Mucosa of stomach (tissue), 1 donor: ENCODE results near the gene BAG5.
A peak's percentile ranks its signal among the peaks of the same experiment; 100 is the strongest.

Experiments used
- H3K27me3 ChIP-seq: one replicate; pipeline ENCODE4 v1.7.0; 2013; ENCODE audit warnings: mild to moderate bottlenecking, low read length; ENCODE audit not compliant: control insufficient read depth, insufficient read depth
- H3K36me3 ChIP-seq: one replicate; pipeline ENCODE4 v1.7.0; 2013; ENCODE audit warnings: low read length; ENCODE audit not compliant: control insufficient read depth, insufficient read depth
- H3K4me1 ChIP-seq: one replicate; pipeline ENCODE4 v1.7.0; 2013; ENCODE audit warnings: mild to moderate bottlenecking, low read length; ENCODE audit not compliant: control insufficient read depth, insufficient read depth
- H3K4me3 ChIP-seq: one replicate; pipeline ENCODE4 v1.7.0; 2013; ENCODE audit warnings: low read length
- H3K9ac ChIP-seq: one replicate; pipeline ENCODE4 v1.7.0; 2013; ENCODE audit warnings: mild to moderate bottlenecking, low read length, moderate library complexity
- H3K9me3 ChIP-seq: one replicate; pipeline ENCODE4 v1.7.0; 2013; ENCODE audit warnings: mild to moderate bottlenecking, low read length, moderate library complexity; ENCODE audit not compliant: control insufficient read depth
- donor health status: Pancreatic carcinoma.

Gene BAG5

DNA sequence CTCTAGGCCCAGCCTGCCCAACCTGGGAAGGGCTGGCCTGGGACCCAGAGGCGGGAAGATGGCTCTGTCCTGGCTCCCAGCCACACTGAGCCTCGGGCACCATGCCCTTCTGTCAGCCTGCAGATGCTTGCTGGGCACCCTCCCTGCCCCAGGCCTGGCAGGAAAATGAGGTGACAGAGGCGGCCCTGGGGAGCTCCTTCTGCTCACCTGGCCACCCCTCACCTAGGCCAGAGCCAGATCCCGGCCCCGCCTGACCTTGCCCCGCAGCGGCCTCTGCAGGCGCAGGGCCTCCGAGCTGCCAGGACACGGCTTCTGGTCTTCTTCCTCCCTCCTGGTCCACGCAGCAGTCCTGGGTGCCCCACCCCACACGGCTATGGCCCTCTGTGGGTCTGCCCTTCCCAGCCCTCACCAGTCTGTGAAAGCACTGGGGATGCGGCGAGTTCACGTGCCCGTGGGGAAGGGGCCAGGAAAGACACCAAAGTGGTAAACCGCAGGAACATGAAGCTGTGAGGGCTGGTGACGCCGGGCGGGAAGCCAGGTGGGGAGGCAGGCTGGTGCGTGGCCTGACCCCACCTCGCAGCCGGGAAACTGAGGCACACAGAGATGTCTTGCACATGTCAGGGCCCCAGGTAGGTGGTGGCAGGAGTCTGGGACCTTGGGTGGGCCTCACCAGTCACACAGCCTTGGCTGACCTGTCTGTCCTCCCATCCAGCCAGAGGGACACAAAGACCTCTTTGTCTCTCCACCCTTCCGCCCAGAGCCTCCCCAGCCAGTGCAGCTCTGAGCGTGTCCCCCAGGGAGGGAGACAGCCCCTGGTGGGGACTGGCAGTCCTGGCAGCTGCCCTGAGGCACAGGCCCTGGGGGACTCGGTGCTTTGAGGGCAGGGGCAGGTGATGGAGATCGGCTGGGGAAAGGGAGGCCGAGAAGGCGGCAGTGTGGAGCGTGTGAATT, 12.8 kb downstream of the BAG5 start:
- Histone ChIP-seq H3K4me3 (no peak overlapping the region), H3K27me3 (no peaks in the 10 kb centered on the region), H3K9me3 (no peaks in the 10 kb centered on the region), H3K9ac (peak overlapping the region; percentile 9), H3K36me3 (no peaks in the 10 kb centered on the region), H3K4me1 (peaks cover 22% of the 10 kb centered on the region)

DNA sequence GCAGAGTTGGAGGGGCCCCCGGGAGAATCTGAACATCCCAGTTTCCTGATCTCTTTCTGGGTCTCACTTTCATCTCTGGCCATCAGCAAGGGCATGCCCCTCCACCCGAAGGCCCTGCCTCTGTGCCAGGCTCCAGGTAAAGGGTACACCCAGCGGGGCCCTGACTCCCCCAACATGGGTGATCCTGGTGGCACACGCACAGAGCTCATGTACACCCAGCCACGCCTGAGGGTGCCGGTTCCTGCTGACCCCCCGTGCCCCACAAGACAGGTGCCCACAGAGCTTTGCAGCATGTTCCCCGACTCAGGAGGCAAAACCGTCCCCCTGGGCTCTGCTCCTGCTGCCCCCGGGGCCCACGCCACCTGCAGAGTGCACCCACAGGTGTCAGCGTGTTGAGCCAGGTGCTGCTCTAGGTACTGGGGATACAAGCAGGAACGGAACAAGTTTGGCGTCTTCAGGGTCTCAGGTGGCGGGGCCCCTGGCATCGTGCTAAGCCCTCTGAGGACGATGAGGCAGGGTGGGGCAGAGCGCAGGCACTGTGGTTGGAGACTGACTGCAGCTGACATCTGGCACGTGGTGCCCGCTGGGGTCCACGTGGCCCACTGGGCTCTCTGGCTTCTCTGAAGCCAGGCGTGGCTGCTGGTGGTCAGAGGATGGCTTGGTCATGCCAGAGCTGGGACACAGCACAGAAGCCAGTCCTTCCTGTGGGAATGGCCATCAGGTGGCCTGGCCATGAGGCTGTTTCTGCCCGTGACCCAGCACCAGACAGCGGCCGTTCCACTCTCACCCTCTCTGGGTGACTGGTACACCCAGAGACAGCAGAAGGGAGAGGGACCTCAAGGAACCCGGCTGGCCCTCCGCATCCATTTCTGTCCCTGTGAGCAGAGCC, 13.8 kb downstream of the BAG5 start:
- Histone ChIP-seq H3K27me3 (no peaks in the 10 kb centered on the region), H3K36me3 (no peaks in the 10 kb centered on the region), H3K9me3 (no peaks in the 10 kb centered on the region), H3K4me1 (peaks cover 26% of the 10 kb centered on the region), H3K9ac (no peak overlapping the region), H3K4me3 (no peak overlapping the region)

DNA sequence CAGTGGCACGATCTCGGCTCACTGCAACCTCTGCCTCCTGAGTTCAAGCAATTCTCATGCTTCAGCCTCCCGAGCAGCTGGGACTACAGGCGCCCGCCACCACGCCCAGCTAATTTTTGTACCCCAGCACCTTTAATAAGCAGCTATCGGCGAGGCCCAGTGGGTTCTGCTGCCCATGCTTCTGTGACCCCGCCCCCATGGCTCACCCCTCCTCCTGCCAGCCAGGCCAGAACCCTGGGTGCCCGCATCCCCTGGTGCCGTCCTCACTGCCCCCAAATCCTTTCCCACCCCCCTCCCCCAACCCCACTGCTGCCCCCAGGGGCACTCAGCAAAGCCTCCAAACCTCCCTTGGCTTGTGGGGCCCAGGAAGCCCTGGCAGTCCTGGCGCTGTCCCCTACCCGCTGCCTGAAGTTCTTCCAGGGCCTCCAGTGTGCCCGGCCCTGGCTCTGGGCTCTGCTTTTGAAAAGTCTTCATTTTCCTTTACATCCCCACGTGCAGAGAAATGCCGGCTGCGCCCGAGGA, 14.5 kb downstream of the BAG5 start:
- Histone ChIP-seq H3K36me3 (no peaks in the 10 kb centered on the region), H3K27me3 (no peaks in the 10 kb centered on the region), H3K4me3 (no peak overlapping the region), H3K9me3 (no peaks in the 10 kb centered on the region), H3K4me1 (peaks cover 33% of the 10 kb centered on the region), H3K9ac (no peak overlapping the region)

DNA sequence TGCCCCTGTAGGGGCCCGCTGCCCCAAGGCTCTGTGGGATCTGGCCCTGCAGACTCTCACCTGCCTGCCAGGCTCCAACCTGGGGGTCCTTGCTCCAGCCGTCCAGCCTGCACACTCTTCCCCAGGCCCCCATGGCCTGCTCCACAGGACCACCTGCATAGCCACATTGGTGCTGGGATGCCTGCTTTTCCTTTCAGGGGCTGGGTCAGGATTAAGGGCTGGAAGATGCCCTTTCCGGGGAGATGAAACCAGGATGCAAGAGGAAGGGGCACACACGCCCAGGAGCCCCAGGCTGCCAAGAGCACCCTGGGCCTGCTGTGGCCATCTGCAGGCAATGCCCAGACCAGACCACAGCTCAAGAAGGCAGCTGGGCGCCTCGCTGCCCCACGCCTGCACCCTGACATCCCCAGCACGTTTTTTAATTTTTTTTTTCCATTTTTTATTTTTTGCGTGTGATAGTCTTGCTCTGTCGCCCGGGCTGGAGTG, 15.0 kb downstream of the BAG5 start:
- Histone ChIP-seq H3K9me3 (no peaks in the 10 kb centered on the region), H3K4me1 (peaks cover 38% of the 10 kb centered on the region), H3K36me3 (no peaks in the 10 kb centered on the region), H3K4me3 (no peak overlapping the region), H3K27me3 (peaks cover 4% of the 10 kb centered on the region), H3K9ac (no peak overlapping the region)

DNA sequence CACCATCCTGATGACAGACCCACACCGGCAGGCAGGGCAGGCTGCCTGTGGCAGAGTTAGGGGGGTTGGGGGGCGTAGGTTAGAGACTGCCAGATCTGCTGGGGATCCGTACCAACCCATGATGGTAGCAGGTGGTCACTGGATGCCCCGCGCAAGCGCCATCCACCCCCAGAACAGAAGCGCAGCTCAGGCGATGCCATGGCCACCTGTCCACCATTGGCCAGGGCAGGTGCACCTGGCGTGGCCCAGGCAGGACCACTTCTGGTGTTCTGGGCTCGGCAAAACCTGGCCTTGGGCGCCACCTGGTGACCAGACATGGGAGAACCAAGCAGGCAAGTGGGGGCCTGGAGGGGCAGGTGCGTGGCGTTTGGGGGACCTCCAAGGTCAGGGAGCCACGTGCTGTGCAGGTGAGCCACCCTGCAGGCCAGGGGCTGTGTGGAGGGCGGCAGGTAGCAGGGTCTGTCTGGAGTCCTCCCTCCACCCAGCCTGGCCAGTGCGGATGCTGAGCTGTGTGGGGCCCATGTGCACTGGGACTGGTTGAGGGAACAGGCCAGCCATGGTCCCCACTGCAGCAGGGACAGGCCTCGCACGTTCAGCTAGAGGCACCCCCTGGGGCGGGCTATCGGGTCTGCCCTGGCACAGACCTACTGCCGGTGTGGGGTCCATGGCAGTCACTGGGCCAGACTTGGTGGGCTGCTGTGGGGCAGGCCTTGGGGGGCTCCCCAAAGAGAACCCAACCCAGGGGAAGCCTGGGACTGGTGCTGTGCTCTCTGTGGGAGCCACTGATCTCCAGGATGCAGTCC, 15.6 kb downstream of the BAG5 start:
- peaks cover 44% of the 10 kb centered on the region for H3K4me1 ChIP-seq
- H3K9ac ChIP-seq = no peak overlapping the region
- H3K4me3 ChIP-seq = no peak overlapping the region
- peaks cover 4% of the 10 kb centered on the region for H3K27me3 ChIP-seq
- H3K36me3 ChIP-seq = no peaks in the 10 kb centered on the region
- no peaks in the 10 kb centered on the region for H3K9me3 ChIP-seq

DNA sequence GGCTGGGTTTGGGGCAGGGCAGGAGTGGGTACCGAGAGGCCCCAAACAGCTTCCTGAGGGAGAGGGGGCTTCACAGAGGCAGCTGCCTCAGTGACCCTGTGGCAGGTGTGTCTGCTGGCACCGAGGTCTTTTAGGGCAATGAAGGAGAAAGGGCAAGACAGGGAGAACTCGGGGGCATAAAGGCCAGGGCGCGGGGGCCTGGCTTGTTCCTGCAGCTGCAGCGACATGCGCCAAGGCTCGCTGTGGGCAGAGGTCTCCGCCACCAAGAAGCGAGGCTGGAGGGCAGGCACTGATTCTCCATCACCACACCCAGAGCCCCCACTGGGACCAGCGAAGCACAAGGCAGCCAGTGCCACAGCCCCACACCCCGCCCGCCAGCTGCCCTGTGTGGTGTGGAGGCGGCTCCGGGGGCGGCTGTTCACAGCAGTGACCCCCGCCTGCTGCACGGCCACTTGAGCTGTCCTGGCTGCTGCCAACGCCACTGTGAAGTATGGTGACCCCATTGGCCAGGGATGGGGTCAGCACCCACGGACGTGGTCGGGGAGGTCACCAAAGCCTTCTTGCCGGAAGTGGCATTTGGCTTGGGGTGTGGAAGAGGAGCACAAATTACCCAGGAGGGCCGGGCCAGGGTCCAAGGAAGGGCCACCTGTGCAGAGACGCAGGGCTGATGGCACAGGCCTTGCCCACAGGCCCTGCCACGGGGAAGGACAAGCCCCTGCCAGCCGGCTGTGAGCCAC, 16.4 kb downstream of the BAG5 start:
- Histone ChIP-seq H3K36me3 (no peaks in the 10 kb centered on the region), H3K9ac (no peak overlapping the region), H3K4me1 (peaks cover 52% of the 10 kb centered on the region), H3K27me3 (peaks cover 4% of the 10 kb centered on the region), H3K9me3 (no peaks in the 10 kb centered on the region), H3K4me3 (no peak overlapping the region)

DNA sequence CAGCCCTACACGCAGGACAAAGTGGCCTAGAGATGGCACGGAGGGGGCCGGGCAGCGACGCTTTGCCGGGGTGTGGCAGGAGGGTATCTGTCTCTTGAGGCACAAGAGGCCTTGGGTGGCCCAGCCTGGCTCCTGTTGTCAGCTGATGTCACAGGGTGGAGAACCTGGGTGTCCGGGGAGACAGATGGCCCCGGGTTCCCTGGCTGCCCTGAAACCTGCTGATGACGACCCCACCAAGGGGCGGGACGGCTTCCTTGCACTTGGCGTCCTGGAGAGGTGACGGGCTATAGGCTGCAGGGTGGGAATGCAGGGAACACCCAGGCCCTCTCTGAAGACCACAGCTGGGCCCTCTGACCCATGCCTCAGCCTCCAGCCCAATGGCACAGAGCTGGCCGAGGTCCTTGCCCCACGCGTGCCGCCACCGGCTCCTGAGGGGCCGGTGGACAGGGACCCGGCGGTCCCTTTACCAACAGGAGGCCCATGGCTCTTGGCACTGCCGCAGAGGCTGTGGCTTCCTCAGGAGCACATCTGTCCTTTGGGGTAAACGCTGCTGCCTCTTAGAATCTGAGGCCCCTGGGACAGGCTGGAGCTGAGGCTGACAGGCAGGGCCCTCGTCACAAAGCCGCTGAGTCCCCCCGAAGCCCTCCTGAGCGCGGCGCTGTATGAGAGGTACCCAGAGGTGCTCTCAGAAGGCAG, 17.1 kb downstream of the BAG5 start:
- Histone ChIP-seq H3K27me3 (peaks cover 4% of the 10 kb centered on the region), H3K9me3 (no peaks in the 10 kb centered on the region), H3K9ac (no peak overlapping the region), H3K36me3 (no peaks in the 10 kb centered on the region), H3K4me3 (no peak overlapping the region), H3K4me1 (peaks cover 52% of the 10 kb centered on the region)

DNA sequence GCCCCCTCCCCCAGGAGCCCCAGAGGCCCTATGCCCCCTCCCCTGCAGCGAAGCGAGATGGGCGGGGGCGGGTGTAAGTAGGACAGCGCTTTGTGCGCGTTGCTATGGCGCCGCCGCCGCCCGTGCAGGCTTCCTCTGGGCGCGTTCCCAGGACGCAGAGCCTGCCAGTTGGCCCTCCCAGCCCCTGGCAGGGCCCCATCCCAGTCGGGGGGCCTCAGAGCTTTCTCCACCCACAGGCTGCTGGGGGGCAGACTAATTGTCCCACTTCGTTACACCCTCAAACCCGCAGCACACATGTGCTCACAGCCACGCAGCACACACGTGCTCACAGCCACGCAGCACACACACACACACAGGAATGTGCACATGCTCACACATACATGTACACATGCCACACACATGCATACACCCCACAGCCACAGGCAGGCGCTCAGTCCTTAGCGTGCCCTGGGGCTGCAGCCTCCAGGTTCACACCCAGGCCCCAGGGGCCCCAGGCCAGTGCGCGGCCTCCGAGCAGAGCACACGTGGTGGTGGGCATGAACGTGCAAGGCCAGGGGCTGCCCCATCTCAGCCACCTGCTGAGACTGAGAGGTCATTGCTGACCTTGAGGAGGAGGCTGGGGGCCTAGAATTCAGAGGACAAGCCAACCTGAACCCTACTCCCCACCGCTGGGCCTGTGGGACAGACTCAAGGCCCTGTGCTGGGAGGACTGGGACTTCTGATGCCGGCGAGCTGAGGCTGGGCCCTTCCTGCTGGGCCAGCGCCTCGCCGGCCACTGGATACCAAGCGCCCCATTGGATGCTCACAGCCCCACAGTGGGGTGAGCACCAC, 17.9 kb downstream of the BAG5 start:
- H3K36me3 ChIP-seq = no peaks in the 10 kb centered on the region
- H3K9ac ChIP-seq = no peak overlapping the region
- peaks cover 50% of the 10 kb centered on the region for H3K4me1 ChIP-seq

DNA sequence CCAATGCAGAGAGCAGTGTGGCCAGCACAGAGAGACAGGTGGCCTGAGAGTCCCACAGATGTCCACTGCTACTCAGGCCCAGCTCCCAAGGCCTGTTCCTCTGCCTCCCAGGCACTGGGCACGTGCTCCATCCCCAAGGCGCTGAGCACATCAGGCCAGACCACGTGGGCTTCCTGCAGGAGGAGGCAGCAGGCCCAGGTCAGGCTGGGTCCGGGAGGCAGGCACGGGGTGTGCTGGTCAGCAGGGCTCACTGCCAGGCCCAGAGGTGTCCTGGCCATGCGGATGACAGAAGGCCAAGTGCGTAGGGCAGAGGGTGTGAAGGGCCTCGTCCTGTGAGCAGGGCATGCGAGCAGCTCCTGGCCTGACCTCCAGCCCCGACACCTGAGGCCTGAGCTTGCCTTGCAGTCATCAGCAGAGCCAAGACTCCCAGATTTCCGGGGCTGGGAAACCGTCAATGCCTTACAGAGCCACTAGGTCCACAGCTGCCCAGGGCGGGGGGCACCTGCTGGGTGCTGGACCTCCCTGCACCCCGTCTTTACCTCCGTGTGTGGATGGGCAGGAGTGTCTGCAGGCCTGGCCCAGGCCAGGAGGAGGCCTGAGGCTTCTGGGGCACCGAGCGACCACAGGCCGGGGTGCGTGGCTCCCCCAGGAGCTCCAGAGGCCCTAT, 18.6 kb downstream of the BAG5 start:
- H3K27me3 ChIP-seq = peaks cover 12% of the 10 kb centered on the region
- no peak overlapping the region for H3K9ac ChIP-seq
- no peak overlapping the region for H3K4me3 ChIP-seq
- H3K4me1 ChIP-seq = peaks cover 56% of the 10 kb centered on the region
- no peaks in the 10 kb centered on the region for H3K36me3 ChIP-seq
- H3K9me3 ChIP-seq = no peaks in the 10 kb centered on the region

More for the DNA sequence above, 17.9 kb downstream of the BAG5 start:
- H3K27me3 ChIP-seq = peaks cover 4% of the 10 kb centered on the region
- no peak overlapping the region for H3K4me3 ChIP-seq
- no peaks in the 10 kb centered on the region for H3K9me3 ChIP-seq
